RWPE1 (cell line): ENCODE measurements around the gene ITGB2.

ENCODE experiments used
- CTCF ChIA-PET: fragments of 350-600 bp; sonication (Branson Sonifier 250); formaldehyde crosslinking; extraction: SDS; loops from one replicate; lab custom pipeline; 2021; lab: Yijun Ruan, JAX
- POLR2A ChIA-PET: fragments of 400-600 bp; formaldehyde crosslinking; extraction: SDS; loops from one replicate; lab custom pipeline; 2020; ENCODE audit warnings: antibody characterized with exemption; ENCODE audit not compliant: low non-redundant PET; lab: Yijun Ruan, JAX
- DNase-seq: peaks from one replicate; pipeline ENCODE4 v3.0.0; 2012; ENCODE audit warnings: low spot score
- H3K27ac ChIP-seq: fragments of 450-650 bp; 2 replicates; pipeline ENCODE4 v1.5.1; 2017
- CTCF ChIP-seq: fragments of 450-650 bp; conservative IDR thresholded peaks from 2 replicates; pipeline ENCODE4 v1.5.1; 2017; ENCODE audit warnings: low read depth, mild to moderate bottlenecking

ITGB2 gene

GRCh38 chr21:44924606-44925377, 4.1 kb upstream of the ITGB2 start:
- H3K27ac ChIP-seq, result no peak overlapping the region
- TF ChIP-seq CTCF, result no peak
- ChIA-PET POLR2A (interaction anchor here (0.6 kb wide), 1 partner anchor 540 kb away, joined by 3 read pairs; no protein-coding TSS in a partner anchor), CTCF (no interaction called here)
- DNase-seq, result no peak

DNA sequence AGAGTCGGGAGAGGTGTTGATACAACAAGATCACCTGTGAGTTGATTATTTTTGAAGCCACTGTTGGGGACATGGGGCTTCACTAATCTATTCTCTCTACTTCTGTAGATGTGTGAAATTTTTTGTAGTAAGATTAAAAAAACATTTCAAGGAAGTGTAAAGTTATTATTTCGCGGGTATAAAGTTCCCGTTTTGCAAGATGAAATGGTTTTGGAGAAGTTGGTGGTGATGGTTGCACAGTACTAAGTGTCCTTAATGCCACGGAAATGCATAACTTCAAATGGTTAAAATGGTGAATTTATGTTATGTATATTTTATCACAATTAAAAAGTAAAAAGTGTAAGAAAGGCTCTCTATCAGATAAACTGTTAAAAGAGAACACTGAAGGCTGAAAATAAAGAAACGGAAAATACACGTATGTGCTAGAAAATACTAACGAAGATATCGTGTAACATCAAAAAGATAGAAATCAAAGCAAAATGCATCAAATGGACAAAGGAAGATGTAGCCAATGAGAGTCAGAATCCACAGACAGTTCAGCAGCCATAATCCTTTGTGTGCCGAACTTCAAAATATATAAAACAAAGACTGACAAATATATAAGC, 2.9 kb upstream of the ITGB2 start:
- CTCF ChIA-PET, result no interaction called here

DNA sequence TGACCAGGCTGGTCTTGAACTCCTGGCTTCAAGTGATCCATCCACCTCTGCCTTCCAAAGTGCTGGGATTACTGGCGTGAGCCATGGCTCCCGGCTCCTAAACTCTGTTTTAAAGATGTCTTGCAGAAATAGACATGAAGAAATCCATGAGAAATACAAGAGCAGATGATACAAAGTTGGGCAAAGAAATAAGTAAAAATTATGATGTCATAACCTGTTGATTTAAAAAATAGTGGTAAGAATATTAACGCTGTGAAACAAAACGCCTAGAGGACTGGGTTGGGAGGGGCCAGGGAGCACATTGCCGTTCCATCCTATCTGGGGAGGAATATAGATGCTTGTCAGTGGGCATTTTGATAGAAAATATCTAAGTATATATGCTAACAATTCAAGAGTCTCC, 1.2 kb upstream of the ITGB2 start:
- H3K27ac ChIP-seq, result no peak overlapping the region
- no peak for TF ChIP-seq CTCF
- CTCF ChIA-PET, result no interaction called here
- DNase-seq, result no peak
- POLR2A ChIA-PET, result no interaction called here

More for the DNA sequence above, 2.9 kb upstream of the ITGB2 start:
- POLR2A ChIA-PET, result no interaction called here
- no peak for DNase-seq
- H3K27ac ChIP-seq, result no peak overlapping the region
- no peak for TF ChIP-seq CTCF

DNA sequence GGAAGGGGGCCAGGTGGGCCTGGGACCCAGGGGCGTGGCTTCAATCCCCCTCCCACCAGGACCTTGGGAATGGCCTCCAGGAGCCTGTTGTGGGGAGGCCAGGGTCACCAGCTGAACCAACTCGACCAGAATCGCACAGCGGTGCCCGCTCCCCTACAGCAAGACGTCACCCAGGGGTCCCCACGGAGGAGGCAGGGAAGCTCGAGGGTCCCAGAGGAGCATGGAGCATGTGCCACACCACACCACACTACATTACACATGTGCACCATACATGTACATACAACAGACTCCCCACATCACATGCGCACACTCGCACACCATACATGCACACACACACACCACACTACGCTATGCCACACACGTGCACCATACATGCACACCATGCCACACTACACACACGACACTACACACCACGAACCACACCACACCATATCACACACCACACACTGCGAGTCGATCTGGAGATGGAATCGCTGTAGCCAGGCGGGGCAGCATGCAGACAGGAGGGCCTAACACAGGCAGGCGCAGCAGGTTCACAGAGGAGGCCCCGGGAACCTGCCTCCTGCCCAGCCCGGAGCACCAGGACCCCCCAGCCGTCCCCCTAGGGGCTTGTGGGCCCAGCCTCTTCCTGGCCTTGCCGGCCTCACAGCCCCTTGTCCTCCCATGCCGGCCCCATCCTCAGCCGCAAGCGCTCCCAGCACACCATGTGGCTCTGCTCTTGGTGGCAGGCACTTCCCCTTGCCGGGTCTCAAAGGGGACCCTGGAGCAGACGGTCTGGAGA, 596 bp downstream of the ITGB2 start:
- H3K27ac ChIP-seq, result no peak overlapping the region
- CTCF ChIA-PET, result interaction anchor here (0.6 to 1.2 kb wide), 2 partner anchors 8 to 335 kb away, joined by 3 read pairs; no protein-coding TSS in a partner anchor
- no peak for TF ChIP-seq CTCF
- DNase-seq, result no peak
- POLR2A ChIA-PET, result no interaction called here

DNA sequence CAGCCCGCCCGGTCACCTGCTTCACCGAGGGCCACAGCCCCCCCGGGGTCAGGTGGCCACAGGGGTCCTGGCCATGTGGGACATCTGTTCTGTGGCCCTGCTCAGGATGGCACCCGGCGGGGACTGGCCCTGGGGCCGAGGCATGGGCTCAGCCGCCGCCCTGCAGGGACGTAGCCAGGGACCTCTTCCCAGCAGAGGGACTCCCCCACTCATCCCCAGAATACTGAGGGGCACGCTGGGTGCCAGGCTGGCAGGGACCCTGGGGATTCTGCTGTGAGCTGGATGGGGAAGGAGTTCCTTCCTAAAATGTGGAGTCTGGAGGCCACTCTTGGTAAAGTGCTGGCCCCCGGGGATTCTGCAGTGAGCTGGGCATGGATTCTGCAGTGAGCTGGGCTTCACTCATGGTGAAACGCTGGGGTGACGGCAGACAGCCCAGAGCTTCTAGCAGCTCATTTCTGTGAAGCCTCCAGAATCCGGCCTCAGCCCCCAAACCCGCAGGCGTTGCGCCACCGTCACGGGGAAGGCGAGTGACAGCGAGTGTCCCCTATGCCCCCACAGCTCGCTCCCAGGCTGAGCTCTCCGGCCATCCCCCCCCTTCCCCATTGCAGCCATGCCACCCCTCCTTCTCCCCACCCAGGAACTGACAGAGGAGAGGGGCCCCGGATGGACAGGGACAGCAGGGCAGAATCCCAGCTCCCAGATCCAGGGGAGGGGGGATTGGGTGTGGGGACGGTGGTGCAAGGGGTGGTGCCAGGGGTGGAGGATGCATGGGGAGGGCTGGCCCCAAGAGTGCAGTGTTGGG, 1.4 kb downstream of the ITGB2 start:
- CTCF ChIA-PET, result interaction anchor here (0.6 to 1.2 kb wide), 3 partner anchors 9 to 336 kb away, joined by 3 read pairs; no protein-coding TSS in a partner anchor
- POLR2A ChIA-PET, result no interaction called here
- H3K27ac ChIP-seq, result no peak overlapping the region
- no peak for TF ChIP-seq CTCF
- no peak for DNase-seq
